Measurements from ENCODE around the gene FUNDC2. TPM values are rescaled to one million over a fixed set of nuclear protein-coding genes. Genes with fewer than 3 reads are reported as not detected.
A peak's percentile ranks its signal among the peaks of the same experiment; 100 is the strongest.

Gene FUNDC2
- total and polyA plus RNA-seq, 11 donors: 147 to 445 (median 284) TPM

DNA sequence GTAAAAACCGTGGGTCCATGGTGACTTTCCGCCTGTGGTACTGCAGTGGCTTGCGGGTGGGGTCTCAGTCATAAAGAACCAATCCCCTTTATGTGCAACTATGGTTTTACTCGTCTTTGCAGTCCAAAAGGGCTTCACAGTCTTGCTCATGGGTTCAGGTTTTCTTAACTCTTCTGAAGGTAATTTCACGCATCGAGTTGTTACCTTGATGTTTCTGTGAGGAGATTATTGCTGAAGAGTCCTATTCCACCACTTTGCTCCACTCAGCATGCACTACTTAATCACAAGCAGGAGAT, 45.6 kb upstream of the FUNDC2 start:
- Histone ChIP-seq H3K27me3 (no peaks in the 10 kb centered on the region), H3K4me1 (no peaks in the 10 kb centered on the region), H3K9me3 (peaks cover 0 to 8% (median 0%) of the 10 kb centered on the region in 12 donors), H3K27ac (peak overlapping the region in 1 of 12 donors; percentile 8), H3K4me3 (peak overlapping the region in 6 of 12 donors; percentile 31 to 56 (median 48)), H3K36me3 (peaks cover 0 to 5% (median 0%) of the 10 kb centered on the region in 9 donors)
- ATAC-seq (no peak), DNase-seq (no peak)
- WGBS, 4 donors: 21 to 42% (median 26%) methylated on average over 6 of the region's 6 CpGs
- no peak for TF ChIP-seq POLR2A (IDR thresholded peaks at IDR 0.05)
- TF ChIP-seq, protein P1, sequence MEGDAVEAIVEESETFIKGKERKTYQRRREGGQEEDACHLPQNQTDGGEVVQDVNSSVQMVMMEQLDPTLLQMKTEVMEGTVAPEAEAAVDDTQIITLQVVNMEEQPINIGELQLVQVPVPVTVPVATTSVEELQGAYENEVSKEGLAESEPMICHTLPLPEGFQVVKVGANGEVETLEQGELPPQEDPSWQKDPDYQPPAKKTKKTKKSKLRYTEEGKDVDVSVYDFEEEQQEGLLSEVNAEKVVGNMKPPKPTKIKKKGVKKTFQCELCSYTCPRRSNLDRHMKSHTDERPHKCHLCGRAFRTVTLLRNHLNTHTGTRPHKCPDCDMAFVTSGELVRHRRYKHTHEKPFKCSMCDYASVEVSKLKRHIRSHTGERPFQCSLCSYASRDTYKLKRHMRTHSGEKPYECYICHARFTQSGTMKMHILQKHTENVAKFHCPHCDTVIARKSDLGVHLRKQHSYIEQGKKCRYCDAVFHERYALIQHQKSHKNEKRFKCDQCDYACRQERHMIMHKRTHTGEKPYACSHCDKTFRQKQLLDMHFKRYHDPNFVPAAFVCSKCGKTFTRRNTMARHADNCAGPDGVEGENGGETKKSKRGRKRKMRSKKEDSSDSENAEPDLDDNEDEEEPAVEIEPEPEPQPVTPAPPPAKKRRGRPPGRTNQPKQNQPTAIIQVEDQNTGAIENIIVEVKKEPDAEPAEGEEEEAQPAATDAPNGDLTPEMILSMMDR (IDR thresholded peaks at IDR 0.05): no peak
- intact Hi-C loops (cut with DNase I): loop anchor here in 9 of 10 donors (2.0 to 10.0 kb wide), 3 partner anchors 76 to 234 kb away; partner anchors contain the start of gene VBP1 (in 1 of the 9)

DNA sequence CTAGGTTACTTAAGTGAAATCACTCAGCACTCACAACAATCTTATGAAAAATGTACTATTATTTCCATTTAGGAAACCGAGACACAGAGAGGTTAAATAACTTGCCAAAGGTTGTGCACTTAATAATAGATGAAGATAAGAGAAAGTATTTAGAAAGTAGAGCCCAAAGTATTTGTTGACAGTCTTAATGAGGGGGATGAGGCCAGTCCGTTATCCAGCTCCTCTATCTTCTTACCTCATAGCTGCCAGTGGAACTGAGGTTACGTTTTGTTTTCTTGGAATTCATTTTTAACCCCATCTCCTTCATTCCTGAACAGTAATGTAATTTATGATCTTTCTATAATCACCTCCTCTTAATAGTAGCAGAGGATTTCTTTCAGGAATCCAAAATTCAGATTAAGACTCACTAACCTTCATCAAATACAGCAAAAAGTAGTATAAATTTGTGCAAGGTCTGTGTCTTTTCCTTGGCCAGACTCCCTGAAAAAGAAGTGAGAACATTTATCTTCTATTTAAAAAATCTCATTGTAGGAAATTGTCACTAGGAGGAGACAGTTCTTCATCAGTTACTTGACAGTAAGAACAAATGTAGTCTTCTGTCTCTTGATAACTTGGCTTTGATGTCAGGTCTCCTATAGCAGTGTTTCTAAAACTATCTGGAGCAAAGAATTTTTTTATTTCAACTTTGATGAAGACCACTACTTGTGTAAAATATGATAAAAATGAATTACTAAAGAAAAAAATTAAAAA, 39.6 kb upstream of the FUNDC2 start:
- no peaks in the 10 kb centered on the region for H3K9me3 ChIP-seq
- WGBS, 4 donors: 40 to 49% (median 42%) methylated on average over 3 of the region's 3 CpGs
- H3K27me3 ChIP-seq: no peaks in the 10 kb centered on the region
- H3K4me1 ChIP-seq: peaks cover 0 to 4% (median 0%) of the 10 kb centered on the region in 12 donors
- no peak overlapping the region for H3K27ac ChIP-seq
- no peak for TF ChIP-seq POLR2A (IDR thresholded peaks at IDR 0.05)
- TF ChIP-seq, protein P1 (IDR thresholded peaks at IDR 0.05): peak in 4 of 12 donors; percentile 19 to 32 (median 25)
- no peak for ATAC-seq
- H3K4me3 ChIP-seq: no peak overlapping the region
- intact Hi-C loops (cut with DNase I): loop anchor here in 1 of 10 donors (10.0 kb wide), 1 partner anchor 228 kb away; the partner anchor contains the start of gene VBP1
- DNase-seq: no peak
- H3K36me3 ChIP-seq: peaks cover 0 to 14% (median 0%) of the 10 kb centered on the region in 9 donors

GRCh38 chrX:154987940-154988339, 38.7 kb upstream of the FUNDC2 start:
- Histone ChIP-seq H3K4me1 (peaks cover 0 to 4% (median 0%) of the 10 kb centered on the region in 12 donors), H3K36me3 (peaks cover 0 to 22% (median 0%) of the 10 kb centered on the region in 9 donors), H3K4me3 (no peak overlapping the region), H3K27me3 (no peaks in the 10 kb centered on the region), H3K27ac (no peak overlapping the region), H3K9me3 (no peaks in the 10 kb centered on the region)
- intact Hi-C loops (cut with DNase I): loop anchor here in 1 of 10 donors (10.0 kb wide), 1 partner anchor 227 kb away; the partner anchor contains the start of gene VBP1
- no peak for ATAC-seq
- TF ChIP-seq, protein P1 (IDR thresholded peaks at IDR 0.05): no peak
- no peak for TF ChIP-seq POLR2A (IDR thresholded peaks at IDR 0.05)
- 52 to 69% (median 62%) methylated on average over 3 of the region's 3 CpGs for WGBS, 4 donors
- DNase-seq: no peak

DNA sequence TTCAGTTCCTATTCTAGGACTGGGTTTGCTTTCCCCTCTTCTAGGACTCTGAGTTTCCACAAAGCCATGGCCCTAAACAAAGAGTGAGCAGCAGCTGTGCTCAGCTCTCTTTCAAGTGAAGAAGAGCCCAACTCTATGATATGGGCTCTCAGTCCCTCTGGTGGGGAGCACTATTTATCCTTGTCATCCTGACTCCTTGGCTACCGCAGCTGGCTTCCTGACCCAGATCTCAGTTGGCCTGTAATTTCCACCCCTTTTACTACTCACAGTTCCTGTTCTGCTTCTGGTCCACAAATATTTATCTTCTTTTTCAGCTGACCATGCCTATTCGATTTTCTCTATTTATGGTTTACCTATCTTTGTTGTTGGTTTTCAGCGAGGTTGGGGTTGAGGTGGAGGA, 37.9 kb upstream of the FUNDC2 start:
- TF ChIP-seq POLR2A (IDR thresholded peaks at IDR 0.05): no peak
- TF ChIP-seq, protein P1 (IDR thresholded peaks at IDR 0.05): no peak
- H3K36me3 ChIP-seq: peaks cover 0 to 22% (median 0%) of the 10 kb centered on the region in 9 donors
- DNase-seq (no peak), ATAC-seq (no peak)
- intact Hi-C loops (cut with DNase I): loop anchor here in 1 of 10 donors (10.0 kb wide), 1 partner anchor 226 kb away; the partner anchor contains the start of gene VBP1
- H3K9me3 ChIP-seq: no peaks in the 10 kb centered on the region
- no peaks in the 10 kb centered on the region for H3K27me3 ChIP-seq
- H3K27ac ChIP-seq: no peak overlapping the region
- H3K4me1 ChIP-seq: peaks cover 0 to 4% (median 0%) of the 10 kb centered on the region in 12 donors
- 54 to 85% (median 69%) methylated on average over 3 of the region's 3 CpGs for WGBS, 4 donors
- H3K4me3 ChIP-seq: no peak overlapping the region
